ENCODE data around the gene PTPRZ1. TPM values are rescaled to one million over a fixed set of nuclear protein-coding genes. Genes with fewer than 3 reads are reported as not detected.

The PTPRZ1 gene
- total RNA-seq, 2 experiments from 2014 or later: not detected

DNA sequence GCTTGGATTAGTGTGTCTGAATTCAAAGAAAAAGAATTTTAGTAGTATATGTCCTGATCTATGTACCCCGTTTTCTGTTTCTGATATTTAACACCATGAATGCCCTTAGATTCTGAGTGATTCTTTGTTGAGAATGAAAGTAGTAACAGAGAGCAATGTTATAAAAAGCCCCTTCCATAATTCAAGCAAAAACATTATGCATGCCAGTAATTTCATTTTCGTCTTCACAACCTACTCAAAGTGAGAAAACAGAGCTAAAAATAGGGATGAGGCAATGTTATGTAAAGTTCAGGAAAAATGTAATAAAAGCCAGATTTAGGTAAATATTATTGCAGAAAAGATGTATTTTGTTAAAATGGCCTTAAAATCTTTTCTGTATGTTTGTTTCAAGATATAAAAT lies 28.1 kb downstream of the PTPRZ1 start:
- no peak for ATAC-seq
- H3K27ac Mint-ChIP-seq: no peak overlapping the region
- CTCF ChIA-PET: no interaction called here
- no peaks in the 10 kb centered on the region for H3K27me3 Mint-ChIP-seq
- no peak overlapping the region for H3K4me3 Mint-ChIP-seq
- POLR2A ChIA-PET: no interaction called here
- no peaks in the 10 kb centered on the region for H3K9me3 Mint-ChIP-seq (ENCODE audit: low read depth)
- H3K36me3 Mint-ChIP-seq (ENCODE audit: low read depth): no peaks in the 10 kb centered on the region
- no peak for DNase-seq
- no peaks in the 10 kb centered on the region for H3K4me1 Mint-ChIP-seq
- intact Hi-C loops (cut with DNase I, micrococcal nuclease): no loop called here

DNA sequence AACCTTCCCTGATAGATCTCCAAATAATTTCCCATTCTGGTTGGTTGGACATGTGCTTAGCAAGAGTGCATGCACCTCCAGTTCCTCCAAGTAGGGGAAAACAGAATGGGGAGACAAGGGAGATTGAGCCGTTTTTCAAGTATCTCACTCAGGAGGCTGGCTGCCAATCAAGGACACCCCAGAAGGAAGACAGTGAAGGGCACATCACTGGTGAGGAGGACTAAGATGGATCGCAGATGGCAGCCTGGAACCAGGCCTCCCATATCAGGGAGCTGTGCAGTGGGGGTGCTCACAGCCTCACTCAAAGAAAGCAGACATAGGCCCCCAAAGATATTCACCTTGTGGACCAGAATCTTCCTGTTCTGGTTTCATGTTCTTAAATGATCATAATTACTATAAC lies 31.2 kb downstream of the PTPRZ1 start:
- Mint-ChIP-seq H3K4me3 (no peak overlapping the region), H3K4me1 (no peaks in the 10 kb centered on the region), H3K27ac (no peak overlapping the region), H3K27me3 (no peaks in the 10 kb centered on the region), H3K36me3 (ENCODE audit: low read depth) (no peaks in the 10 kb centered on the region), H3K9me3 (ENCODE audit: low read depth) (no peaks in the 10 kb centered on the region)
- ATAC-seq: no peak
- CTCF ChIA-PET: no interaction called here
- intact Hi-C loops (cut with DNase I, micrococcal nuclease): no loop called here
- POLR2A ChIA-PET: no interaction called here
- no peak for DNase-seq

- intact Hi-C loops (cut with DNase I, micrococcal nuclease): no loop called here
- Mint-ChIP-seq H3K9me3 (ENCODE audit: low read depth) (no peaks in the 10 kb centered on the region), H3K27ac (no peak overlapping the region), H3K4me1 (no peaks in the 10 kb centered on the region), H3K36me3 (ENCODE audit: low read depth) (no peaks in the 10 kb centered on the region), H3K27me3 (no peaks in the 10 kb centered on the region), H3K4me3 (no peak overlapping the region)
- ChIA-PET CTCF (no interaction called here), POLR2A (no interaction called here)
- no peak for ATAC-seq
- no peak for DNase-seq
These were observed 35.1 kb downstream of the PTPRZ1 start for GRCh38 chr7:121908042-121908441.

DNA sequence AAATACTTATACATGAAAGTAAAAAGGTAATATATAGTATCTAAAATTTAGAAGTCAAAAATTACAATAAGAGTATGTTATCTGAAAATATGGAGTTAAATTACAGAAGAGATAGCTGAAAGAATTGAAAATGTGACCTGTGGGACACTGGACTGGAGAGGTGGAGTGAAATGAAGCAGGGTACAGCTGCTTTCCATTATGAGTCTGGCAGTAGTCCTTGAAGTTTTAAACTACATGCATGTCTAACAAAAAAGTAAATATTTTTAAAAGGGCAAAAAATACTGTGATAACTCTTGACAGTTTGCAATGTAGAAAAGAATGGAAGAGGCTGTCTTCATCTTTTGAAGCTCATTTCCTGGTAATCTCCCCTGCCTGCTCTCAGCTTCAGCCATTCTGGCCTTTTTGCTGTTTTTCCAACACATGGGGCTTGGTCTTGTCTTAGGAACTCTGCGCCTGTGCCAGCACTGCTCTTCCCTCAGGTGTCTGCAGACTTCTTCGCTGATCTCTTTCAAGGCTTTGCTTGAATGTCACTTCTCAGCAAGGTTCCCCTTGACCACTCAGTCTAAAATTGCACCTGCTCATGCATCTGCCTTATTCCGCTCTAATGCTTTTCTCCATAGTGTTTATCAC lies 36.9 kb downstream of the PTPRZ1 start:
- ChIA-PET CTCF (interaction anchor here (1.0 kb wide), 1 partner anchor 11 kb away, joined by 3 read pairs; no protein-coding TSS in a partner anchor), POLR2A (no interaction called here)
- Mint-ChIP-seq H3K27me3 (no peaks in the 10 kb centered on the region), H3K36me3 (ENCODE audit: low read depth) (no peaks in the 10 kb centered on the region), H3K27ac (no peak overlapping the region), H3K4me1 (no peaks in the 10 kb centered on the region), H3K4me3 (no peak overlapping the region), H3K9me3 (ENCODE audit: low read depth) (no peaks in the 10 kb centered on the region)
- ATAC-seq: no peak
- intact Hi-C loops (cut with DNase I, micrococcal nuclease): no loop called here
- no peak for DNase-seq

DNA sequence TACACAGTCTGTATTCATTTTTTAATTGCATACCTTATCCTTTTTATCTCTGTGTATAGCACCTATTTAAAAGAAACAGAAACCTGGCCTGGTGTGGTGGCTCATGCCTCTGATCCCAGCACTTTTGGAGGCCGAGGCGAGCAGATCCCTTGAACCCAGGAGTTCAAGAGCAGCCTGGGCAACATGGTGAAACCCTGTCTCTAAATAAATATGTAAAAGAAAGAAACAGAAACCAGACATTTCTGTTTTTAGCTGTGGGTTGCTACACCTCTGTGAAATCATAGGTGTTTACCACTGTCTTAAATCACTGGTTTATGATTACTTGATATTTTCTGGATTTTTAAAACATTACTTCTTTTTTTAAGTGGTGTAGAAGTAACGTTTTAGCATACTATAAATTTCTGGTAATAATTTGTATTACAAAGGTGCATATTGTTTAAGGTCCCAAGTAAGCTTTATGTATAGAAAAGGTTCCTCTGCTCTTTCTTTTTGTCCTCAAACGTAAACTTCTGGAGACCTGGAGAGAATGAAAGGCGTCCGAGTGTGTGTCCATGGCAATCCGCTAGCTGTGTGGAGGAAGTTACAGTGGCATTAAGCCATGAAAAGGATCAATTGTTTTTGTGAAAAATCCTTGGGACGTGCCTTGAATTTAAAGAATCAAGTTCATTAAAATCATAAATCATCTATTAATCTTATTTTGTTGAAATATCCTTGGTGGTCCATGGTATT lies 41.1 kb downstream of the PTPRZ1 start:
- ATAC-seq: no peak
- no peak overlapping the region for H3K27ac Mint-ChIP-seq
- no peaks in the 10 kb centered on the region for H3K4me1 Mint-ChIP-seq
- H3K36me3 Mint-ChIP-seq (ENCODE audit: low read depth): no peaks in the 10 kb centered on the region
- H3K27me3 Mint-ChIP-seq: no peaks in the 10 kb centered on the region
- H3K4me3 Mint-ChIP-seq: no peak overlapping the region
- intact Hi-C loops (cut with DNase I, micrococcal nuclease): no loop called here
- CTCF ChIA-PET: no interaction called here
- DNase-seq: no peak
- POLR2A ChIA-PET: no interaction called here
- no peaks in the 10 kb centered on the region for H3K9me3 Mint-ChIP-seq (ENCODE audit: low read depth)

GRCh38 chr7:121914676-121915279 lies 41.8 kb downstream of the PTPRZ1 start:
- Mint-ChIP-seq H3K27ac (no peak overlapping the region), H3K9me3 (ENCODE audit: low read depth) (no peaks in the 10 kb centered on the region), H3K36me3 (ENCODE audit: low read depth) (no peaks in the 10 kb centered on the region), H3K27me3 (no peaks in the 10 kb centered on the region), H3K4me1 (no peaks in the 10 kb centered on the region), H3K4me3 (no peak overlapping the region)
- CTCF ChIA-PET: no interaction called here
- ATAC-seq (no peak), DNase-seq (no peak)
- POLR2A ChIA-PET: no interaction called here
- intact Hi-C loops (cut with DNase I, micrococcal nuclease): no loop called here

- Mint-ChIP-seq H3K27ac (no peak overlapping the region), H3K4me3 (no peak overlapping the region), H3K9me3 (ENCODE audit: low read depth) (no peaks in the 10 kb centered on the region), H3K4me1 (no peaks in the 10 kb centered on the region), H3K27me3 (no peaks in the 10 kb centered on the region), H3K36me3 (ENCODE audit: low read depth) (no peaks in the 10 kb centered on the region)
- ChIA-PET CTCF (interaction anchor here (0.8 kb wide), 1 partner anchor 24 kb away, joined by 3 read pairs; no protein-coding TSS in a partner anchor), POLR2A (no interaction called here)
- ATAC-seq (no peak), DNase-seq (no peak)
- intact Hi-C loops (cut with DNase I, micrococcal nuclease): no loop called here
These were observed 43.2 kb downstream of the PTPRZ1 start for GRCh38 chr7:121916211-121916610.

GRCh38 chr7:121919986-121920385 lies 47.0 kb downstream of the PTPRZ1 start:
- Mint-ChIP-seq H3K27ac (no peak overlapping the region), H3K4me3 (no peak overlapping the region)

GRCh38 chr7:121924269-121925186 lies 51.6 kb downstream of the PTPRZ1 start:
- Mint-ChIP-seq H3K9me3 (ENCODE audit: low read depth) (peaks cover 3% of the 10 kb centered on the region), H3K27me3 (no peaks in the 10 kb centered on the region), H3K4me3 (no peak overlapping the region), H3K4me1 (no peaks in the 10 kb centered on the region), H3K27ac (no peak overlapping the region), H3K36me3 (ENCODE audit: low read depth) (no peaks in the 10 kb centered on the region)
- intact Hi-C loops (cut with DNase I, micrococcal nuclease): no loop called here
- ChIA-PET CTCF (interaction anchor here (0.7 kb wide), 1 partner anchor 21 kb away, joined by 3 read pairs; no protein-coding TSS in a partner anchor), POLR2A (no interaction called here)
- ATAC-seq (no peak), DNase-seq (no peak)

More at GRCh38 chr7:121919986-121920385, 47.0 kb downstream of the PTPRZ1 start:
- intact Hi-C loops (cut with DNase I, micrococcal nuclease): no loop called here
- ChIA-PET POLR2A (no interaction called here), CTCF (no interaction called here)
- ATAC-seq: no peak
- H3K4me1 Mint-ChIP-seq: no peaks in the 10 kb centered on the region
- no peaks in the 10 kb centered on the region for H3K36me3 Mint-ChIP-seq (ENCODE audit: low read depth)
- no peak for DNase-seq
- H3K9me3 Mint-ChIP-seq (ENCODE audit: low read depth): peaks cover 3% of the 10 kb centered on the region
- no peaks in the 10 kb centered on the region for H3K27me3 Mint-ChIP-seq

DNA sequence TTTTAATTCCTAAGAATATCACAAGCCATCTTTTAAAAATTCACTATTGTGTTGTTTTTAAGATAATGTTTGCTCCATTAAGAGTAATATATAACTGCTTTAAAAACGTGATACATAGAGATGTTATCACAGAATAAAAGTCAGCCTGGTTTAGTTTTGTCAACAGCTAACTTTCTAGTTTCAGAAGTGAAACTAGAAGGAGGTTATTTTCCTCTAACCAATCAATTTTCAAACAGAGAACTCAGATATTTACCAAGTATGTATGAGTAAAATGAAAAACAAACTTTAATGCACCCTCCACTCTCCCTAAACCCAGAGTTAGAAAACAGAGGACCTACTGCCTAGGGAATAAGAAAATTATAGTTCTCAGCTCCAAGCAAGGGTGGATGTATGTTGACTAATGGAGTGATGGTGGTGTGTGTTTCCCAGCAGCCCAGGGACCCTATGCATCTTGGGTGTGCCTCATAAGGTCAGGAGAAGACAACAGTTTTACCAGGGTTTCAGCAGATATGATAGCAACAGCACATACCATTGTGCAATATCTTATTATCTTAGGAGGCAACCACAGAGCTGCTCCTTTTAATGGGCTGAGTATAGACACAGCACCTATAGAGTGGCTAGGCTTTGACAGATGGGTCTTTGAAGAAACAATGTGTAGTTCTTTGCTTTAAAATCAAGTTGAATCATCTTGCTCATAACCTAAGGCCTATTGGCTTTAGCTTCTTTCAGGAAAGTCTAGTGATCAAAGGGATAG lies 58.4 kb downstream of the PTPRZ1 start:
- no peaks in the 10 kb centered on the region for H3K36me3 Mint-ChIP-seq (ENCODE audit: low read depth)
- H3K27ac Mint-ChIP-seq: no peak overlapping the region
- ATAC-seq (no peak), DNase-seq (no peak)
- ChIA-PET CTCF (no interaction called here), POLR2A (no interaction called here)
- intact Hi-C loops (cut with DNase I, micrococcal nuclease): no loop called here
- H3K9me3 Mint-ChIP-seq (ENCODE audit: low read depth): no peaks in the 10 kb centered on the region
- H3K4me1 Mint-ChIP-seq: no peaks in the 10 kb centered on the region
- no peaks in the 10 kb centered on the region for H3K27me3 Mint-ChIP-seq
- no peak overlapping the region for H3K4me3 Mint-ChIP-seq

DNA sequence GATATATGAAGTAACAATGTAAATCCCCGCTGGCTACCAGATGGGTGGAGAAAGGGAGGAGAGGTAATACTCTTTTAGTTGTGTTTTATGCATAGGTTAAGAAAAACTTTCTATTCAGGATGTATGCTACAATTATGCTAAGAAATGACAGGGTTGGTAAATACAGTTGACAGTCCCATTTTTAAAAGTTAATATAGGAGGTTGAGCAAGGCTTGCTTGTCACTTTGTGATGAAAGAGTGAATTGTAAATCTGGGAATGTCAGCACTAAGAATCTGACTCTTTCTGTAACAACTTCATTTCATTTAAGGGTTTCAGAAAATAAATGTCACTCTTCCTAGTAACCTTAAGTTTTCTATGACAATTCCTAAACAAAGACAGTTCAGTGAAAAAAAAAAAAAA lies 59.8 kb downstream of the PTPRZ1 start:
- Mint-ChIP-seq H3K4me3 (no peak overlapping the region), H3K4me1 (no peaks in the 10 kb centered on the region), H3K36me3 (ENCODE audit: low read depth) (no peaks in the 10 kb centered on the region), H3K27ac (no peak overlapping the region), H3K27me3 (no peaks in the 10 kb centered on the region), H3K9me3 (ENCODE audit: low read depth) (no peaks in the 10 kb centered on the region)
- no peak for ATAC-seq
- CTCF ChIA-PET: no interaction called here
- DNase-seq: no peak
- intact Hi-C loops (cut with DNase I, micrococcal nuclease): no loop called here
- POLR2A ChIA-PET: no interaction called here

All from activated CD4-positive, alpha-beta T cell treated with anti-CD3 and anti-CD28 coated beads for 36 hours (primary cell).